Endothelial cell of umbilical vein (primary cell): ENCODE data around the gene AKAP13.

ENCODE experiments used
- EZH2 ChIP-seq: IDR thresholded peaks from 2 replicates; pipeline ENCODE4 v1.6.1; 2012; ENCODE audit warnings: borderline replicate concordance, low read depth, mild to moderate bottlenecking, moderate library complexity, low read length, inconsistent platforms; ENCODE audit not compliant: severe bottlenecking
- FOS ChIP-seq: IDR thresholded peaks from 2 replicates; pipeline ENCODE4 v1.6.1; 2011; ENCODE audit warnings: mild to moderate bottlenecking, low read length, moderate library complexity, borderline replicate concordance; ENCODE audit not compliant: insufficient read depth
- POLR2A ChIP-seq: IDR thresholded peaks from 2 replicates; pipeline ENCODE4 v1.6.1; 2012; ENCODE audit warnings: low read depth, mild to moderate bottlenecking, control low read depth, low read length
- POLR2AphosphoS5 ChIP-seq: IDR thresholded peaks from 2 replicates; pipeline ENCODE4 v1.6.1; 2012; ENCODE audit warnings: low read depth, mild to moderate bottlenecking, control low read depth, low read length, moderate library complexity; ENCODE audit not compliant: insufficient read depth
- TF ChIP-seq, protein P1 (sequence below), 2 donors: IDR thresholded peaks; 1 replicate in 1 of 2; 2 replicates in 1 of 2; pipeline ENCODE4 v1.5.1; 2011; ENCODE audit warnings: low read length in 2 of 2, mild to moderate bottlenecking in 2 of 2, moderate library complexity in 2 of 2, control low read depth in 1 of 2, inconsistent platforms in 1 of 2, low read depth in 1 of 2; ENCODE audit not compliant: insufficient read depth in 1 of 2; ENCODE audit errors: extremely low read depth in 1 of 2
- TF ChIP-seq, protein P2 (sequence below): IDR thresholded peaks from 2 replicates; pipeline ENCODE4 v1.6.1; 2011; ENCODE audit not compliant: insufficient read depth, insufficient read length

DNA sequence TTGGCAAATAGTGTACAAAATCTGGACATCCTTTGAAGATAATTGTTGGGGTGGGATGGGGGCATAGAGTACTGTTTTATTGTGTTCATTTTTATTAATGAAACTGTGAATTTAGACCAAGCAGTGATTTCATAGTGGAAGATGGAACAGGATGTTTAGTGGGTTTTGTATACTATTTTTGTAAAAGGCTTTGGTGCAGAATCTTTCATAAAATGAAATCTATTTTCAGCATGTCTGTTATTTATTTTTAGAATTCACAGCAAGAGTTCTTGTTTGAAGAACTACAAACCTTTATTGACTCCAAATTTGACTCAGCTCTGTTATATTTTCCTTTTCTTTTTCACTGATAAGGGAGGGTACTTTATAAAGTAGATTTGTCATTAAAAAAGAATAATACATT lies 145.4 kb downstream of the AKAP13 start:
- TF ChIP-seq FOS (no peak), POLR2A (no peak), EZH2 (no peak), POLR2AphosphoS5 (no peak)
- TF ChIP-seq, protein P1, sequence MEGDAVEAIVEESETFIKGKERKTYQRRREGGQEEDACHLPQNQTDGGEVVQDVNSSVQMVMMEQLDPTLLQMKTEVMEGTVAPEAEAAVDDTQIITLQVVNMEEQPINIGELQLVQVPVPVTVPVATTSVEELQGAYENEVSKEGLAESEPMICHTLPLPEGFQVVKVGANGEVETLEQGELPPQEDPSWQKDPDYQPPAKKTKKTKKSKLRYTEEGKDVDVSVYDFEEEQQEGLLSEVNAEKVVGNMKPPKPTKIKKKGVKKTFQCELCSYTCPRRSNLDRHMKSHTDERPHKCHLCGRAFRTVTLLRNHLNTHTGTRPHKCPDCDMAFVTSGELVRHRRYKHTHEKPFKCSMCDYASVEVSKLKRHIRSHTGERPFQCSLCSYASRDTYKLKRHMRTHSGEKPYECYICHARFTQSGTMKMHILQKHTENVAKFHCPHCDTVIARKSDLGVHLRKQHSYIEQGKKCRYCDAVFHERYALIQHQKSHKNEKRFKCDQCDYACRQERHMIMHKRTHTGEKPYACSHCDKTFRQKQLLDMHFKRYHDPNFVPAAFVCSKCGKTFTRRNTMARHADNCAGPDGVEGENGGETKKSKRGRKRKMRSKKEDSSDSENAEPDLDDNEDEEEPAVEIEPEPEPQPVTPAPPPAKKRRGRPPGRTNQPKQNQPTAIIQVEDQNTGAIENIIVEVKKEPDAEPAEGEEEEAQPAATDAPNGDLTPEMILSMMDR (IDR thresholded peaks at IDR 0.05; ENCODE audit: extremely low read depth in 1 of 2, insufficient read depth in 1 of 2, low read depth in 1 of 2, low read length in 2 of 2): no peak
- TF ChIP-seq, protein P2, sequence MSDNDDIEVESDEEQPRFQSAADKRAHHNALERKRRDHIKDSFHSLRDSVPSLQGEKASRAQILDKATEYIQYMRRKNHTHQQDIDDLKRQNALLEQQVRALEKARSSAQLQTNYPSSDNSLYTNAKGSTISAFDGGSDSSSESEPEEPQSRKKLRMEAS: no peak
